Cardiac fibroblast (primary cell): ENCODE data around the gene LAMB4.

Experiments used
- DNase-seq, 2 donors: peaks; one replicate each; pipeline versions ENCODE4 v3.0.0 to v3.0.0-alpha.2; 2010; ENCODE audit warnings: low read depth in 2 of 2
- H3K4me3 ChIP-seq, 2 donors: replicated peaks in 1 of 2; 1 replicate in 1 of 2; 2 replicates in 1 of 2; pipeline ENCODE4 v1.5.1; 2011; ENCODE audit warnings: low read depth in 2 of 2, low read length in 2 of 2, mild to moderate bottlenecking in 2 of 2, moderate library complexity in 1 of 2
- CTCF ChIP-seq: IDR thresholded peaks from one replicate; pipeline ENCODE4 v1.5.1; 2011; ENCODE audit warnings: low read depth, mild to moderate bottlenecking, low read length, inconsistent platforms

The LAMB4 gene

GRCh38 chr7:108053250-108053649, 76.9 kb downstream of the LAMB4 start:
- TF ChIP-seq CTCF: no peak
- DNase-seq: no peak
- H3K4me3 ChIP-seq: no peak overlapping the region

- H3K4me3 ChIP-seq: no peak overlapping the region
- DNase-seq: peak; percentile 15 to 26
- no peak for TF ChIP-seq CTCF
Observed at GRCh38 chr7:108051454-108051853, 78.7 kb downstream of the LAMB4 start.

GRCh38 chr7:108049962-108050361, 80.2 kb downstream of the LAMB4 start:
- TF ChIP-seq CTCF: no peak
- DNase-seq: no peak
- H3K4me3 ChIP-seq: no peak overlapping the region

- DNase-seq: no peak
- no peak overlapping the region for H3K4me3 ChIP-seq
Observed at GRCh38 chr7:108048422-108048821, 81.7 kb downstream of the LAMB4 start.

GRCh38 chr7:108046952-108047506, 83.1 kb downstream of the LAMB4 start:
- no peak for TF ChIP-seq CTCF
- no peak for DNase-seq
- H3K4me3 ChIP-seq: no peak overlapping the region

More at GRCh38 chr7:108048422-108048821, 81.7 kb downstream of the LAMB4 start:
- no peak for TF ChIP-seq CTCF

- TF ChIP-seq CTCF: no peak
- DNase-seq: peak; percentile 59 to 77
- H3K4me3 ChIP-seq: no peak overlapping the region
Observed at GRCh38 chr7:108045669-108046068, 84.5 kb downstream of the LAMB4 start.

DNA sequence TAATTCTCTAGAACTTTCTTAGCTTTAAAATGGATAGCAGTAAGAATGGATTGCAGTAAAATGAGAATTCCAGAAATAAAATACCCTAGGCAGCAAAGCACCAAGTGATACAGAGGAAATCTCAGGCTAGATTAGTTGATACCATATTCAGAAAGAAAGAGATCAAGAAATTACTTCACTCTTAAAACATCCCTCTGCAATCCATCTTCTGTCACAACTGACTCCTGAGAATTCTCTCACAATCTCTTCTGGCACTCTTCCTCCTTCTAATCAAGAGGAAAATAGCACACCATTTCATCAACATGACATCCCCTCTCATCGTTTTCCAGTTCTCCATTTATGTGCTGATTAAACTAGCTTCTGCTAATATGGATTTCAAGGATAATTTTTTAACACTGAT, 85.0 kb downstream of the LAMB4 start:
- no peak for TF ChIP-seq CTCF
- no peak overlapping the region for H3K4me3 ChIP-seq
- DNase-seq: peak; percentile 57 to 84
